DMS153 (cell line): Measurements from ENCODE around the gene FN3KRP.

Experiments
- DNase-seq: peaks from one replicate; lab custom pipeline; 2025; lab: John Stamatoyannopoulos, UW

FN3KRP gene

DNA sequence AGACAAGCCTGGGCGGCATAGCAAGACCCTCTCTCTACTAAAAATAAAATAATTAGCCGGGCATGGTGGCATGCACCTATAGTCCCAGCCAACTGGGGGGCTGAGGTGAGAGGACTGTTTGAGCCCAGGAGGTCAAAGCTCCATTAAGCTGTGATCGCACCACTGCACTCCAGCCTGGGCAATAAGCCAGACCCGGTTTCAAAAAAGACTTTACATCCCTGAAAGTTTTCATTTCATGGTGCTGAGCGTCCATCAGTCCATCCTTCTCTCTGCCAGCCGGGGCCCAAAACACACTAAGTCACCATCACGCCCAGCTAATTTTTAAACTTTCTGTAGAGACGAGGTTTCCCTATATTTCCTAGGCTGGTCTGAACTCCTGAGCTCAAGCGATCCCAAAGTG lies 28.6 kb upstream of the FN3KRP start:
- no peak for DNase-seq

- no peak for DNase-seq
Measured at GRCh38 chr17:82689077-82689476, 27.4 kb upstream of the FN3KRP start.

DNA sequence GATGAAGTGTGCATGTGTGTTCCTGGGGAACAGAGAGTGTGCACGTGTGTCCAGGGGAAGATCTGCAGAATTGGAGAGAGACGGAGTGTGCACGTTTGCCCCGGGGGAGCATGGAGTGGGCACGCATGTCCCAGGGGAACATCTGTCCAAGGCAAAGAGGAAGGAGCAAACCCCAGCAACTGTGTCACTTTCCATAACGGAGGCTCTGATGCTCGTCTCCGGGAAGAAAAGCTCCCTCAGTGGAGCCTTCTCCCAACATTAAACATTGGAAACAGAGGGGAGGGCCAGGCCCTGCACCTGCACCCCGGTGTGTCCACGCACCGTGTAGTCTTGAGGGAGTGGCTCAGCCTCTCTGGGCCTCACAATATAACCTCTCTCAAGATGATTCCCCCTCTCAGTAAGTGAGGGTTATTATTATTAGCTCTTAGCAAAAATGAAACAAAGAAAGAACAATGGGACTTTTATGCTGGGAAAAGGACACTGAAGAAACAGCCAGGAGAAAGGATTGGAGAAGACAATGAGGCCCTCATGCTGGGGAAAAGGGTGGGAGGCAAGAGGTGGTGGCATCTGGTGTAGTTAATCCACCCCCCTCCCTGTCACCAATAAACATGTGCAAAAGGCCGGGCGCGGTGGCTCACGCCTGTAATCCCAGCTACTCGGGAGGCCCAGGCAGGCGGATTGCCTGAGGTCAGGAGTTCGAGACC lies 25.6 kb upstream of the FN3KRP start:
- no peak for DNase-seq

GRCh38 chr17:82691714-82692113 lies 24.8 kb upstream of the FN3KRP start:
- no peak for DNase-seq

DNA sequence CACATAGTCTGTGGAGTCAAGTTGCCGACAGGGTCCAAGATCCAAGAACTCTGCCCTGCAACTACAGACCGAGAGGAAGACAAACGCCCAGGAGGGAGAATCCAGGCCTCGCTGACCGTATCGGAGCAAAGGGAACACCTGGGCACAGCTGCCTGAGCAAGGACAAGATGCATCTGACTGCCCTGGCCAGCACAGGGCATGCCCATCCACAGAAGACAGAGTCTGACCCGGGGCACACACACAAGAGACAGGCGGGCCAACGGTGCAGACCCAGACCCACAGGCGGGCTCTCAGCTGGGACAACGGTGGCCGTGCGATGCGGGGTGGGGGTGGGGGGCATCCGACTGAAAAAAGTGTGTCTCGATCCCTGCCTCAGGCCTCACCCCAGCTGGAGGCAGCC lies 24.2 kb upstream of the FN3KRP start:
- DNase-seq, result no peak

GRCh38 chr17:82693168-82693867 lies 23.2 kb upstream of the FN3KRP start:
- DNase-seq, result no peak

DNA sequence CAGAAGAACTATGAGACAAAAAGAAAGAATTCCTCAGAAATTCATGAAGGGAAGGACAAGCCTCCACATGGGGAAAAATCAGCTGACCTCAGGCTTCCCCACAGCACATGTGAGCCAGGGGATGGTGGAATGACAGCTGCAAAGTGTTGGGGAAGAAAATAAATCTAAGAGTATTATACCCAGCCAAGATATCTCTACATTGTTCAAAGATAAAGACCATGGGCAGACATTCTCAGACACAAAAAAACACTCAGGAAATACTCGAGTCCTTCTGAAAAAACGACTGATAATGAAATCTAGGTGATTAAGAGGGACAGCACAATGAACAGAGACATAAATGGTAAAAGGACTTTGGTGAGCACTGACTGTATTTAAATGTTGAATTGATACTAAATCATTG lies 21.9 kb upstream of the FN3KRP start:
- no peak for DNase-seq

GRCh38 chr17:82696259-82696658 lies 20.2 kb upstream of the FN3KRP start:
- DNase-seq, result no peak

DNA sequence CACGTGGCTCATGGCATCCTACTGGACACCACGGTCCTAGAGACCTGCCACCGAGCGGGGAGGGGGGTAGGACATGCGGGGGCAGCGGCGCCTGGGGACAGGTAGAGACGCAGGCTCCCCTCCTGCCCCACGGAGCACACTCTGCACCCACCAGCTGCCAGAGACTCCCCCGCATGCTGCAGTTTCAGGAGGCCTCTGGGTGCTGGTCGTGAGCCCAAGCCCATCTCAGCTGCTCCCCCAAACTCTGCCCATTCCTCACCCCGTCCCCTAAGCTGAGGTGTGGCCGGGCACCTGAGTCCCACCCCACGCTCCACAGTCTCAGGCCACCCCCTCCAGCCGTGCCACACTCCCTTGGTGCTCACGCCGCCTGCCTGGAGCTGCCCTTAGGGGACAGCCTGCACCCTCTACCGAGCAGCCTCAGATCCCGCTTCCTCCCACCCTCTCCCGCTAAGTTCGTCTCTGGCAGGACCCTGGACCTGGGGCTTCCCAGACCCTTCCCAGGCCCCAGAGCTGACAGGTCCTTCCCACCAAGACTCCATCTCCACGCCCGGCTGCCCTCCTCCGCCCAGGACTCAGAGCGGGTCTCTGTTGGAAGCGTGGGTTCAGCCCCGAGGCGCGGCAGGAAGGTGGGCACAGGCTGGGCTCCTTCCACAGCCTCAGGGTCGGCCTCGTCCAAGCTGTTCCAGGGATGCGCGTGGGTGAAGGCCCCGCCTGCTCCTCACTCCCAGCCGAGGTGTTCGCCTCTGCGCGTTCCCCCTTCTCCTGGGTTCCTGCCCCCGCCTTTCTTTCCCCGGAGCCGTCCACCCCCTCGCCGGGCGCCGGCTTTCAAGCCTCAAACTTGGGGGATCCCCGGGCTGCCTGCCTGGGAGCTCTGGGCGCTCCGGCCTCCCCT lies 19.3 kb upstream of the FN3KRP start:
- no peak for DNase-seq

DNA sequence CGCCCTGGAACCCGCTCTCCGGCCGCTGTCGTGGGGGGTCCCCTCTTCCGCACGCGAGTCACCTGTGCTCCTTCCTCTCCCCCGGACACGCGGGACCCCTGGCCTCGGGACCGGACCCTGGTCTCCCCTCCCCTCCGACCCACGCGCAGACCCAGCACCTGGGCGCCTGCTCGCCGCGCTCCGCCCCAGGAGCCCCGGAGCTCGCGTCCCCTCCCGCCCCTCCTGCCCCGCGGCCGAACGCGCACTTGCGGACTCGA lies 18.8 kb upstream of the FN3KRP start:
- no peak for DNase-seq

DNA sequence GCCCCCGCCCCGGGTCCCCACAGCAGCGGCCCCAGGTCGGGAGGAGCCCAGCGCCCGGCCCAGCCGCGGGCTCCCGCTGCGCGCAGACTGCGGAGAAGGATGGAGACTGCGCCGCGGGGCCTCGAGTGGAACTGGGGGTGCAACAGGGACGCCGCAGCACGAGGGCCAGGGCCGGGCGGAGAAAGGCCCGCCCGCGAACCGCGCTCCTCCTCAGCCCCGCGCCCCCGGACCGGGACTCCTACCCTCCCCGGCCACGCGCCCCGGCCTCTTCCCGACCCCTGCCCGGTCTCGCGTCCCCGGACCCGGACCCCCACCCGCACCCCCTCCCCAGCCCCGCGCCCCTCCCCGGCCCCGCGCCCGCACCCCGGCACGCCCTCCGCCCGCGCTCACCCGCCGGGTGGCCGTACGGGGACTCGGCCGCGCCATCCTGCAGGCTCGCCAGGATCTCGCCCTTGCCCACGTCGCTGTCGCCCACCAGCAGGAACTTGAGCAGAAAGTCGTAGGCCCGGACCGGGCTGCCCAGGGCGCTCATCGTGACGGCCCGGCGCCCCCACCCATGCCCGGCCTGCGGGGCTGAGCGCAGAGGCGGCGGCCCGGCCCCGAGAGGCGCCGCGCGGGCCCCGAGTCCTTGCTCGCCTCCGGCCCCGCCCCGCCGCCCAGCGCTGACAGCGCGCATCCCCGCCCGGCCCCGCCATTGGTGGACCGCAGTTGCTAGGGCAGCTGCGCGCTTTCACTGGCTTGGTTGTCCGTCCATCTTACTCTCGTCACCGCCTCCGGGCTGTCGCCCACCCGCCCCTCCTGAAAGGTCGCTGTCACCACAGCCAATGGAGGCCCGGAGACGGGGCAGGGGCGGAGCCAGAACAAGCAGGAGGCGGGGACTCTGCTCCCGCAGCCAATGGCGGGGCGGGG lies 18.2 kb upstream of the FN3KRP start, which contains the start of gene RAB40B:
TSS of gene RAB40B (minus strand) at position 634 of the 909 bp plus-strand sequence. CDS start at position 532, 102 bp downstream.
- peak; percentile 95 for DNase-seq

DNA sequence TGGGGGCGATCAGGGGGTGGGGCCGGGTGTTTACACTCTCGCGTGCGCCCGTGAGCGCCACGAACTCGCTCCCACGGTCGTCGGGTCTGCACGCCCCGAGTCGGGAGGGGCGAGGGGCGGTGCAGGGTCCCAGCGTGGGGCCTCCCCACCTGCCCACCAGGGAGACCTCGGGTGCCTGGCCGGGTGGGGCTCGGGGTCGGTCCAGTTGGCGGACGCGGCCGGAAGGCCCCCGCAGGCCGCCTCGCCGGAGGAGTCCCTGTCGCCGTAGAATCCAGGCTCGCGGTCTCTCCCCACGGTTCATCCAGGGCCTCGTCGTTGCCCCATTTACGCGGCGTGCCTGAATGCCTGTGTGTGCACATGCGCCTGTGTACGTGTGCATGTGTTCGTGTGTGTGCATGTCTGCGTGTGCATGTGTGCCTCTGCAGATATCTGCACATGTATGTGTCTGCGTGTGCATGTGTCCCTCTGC lies 17.5 kb upstream of the FN3KRP start:
- no peak for DNase-seq

DNA sequence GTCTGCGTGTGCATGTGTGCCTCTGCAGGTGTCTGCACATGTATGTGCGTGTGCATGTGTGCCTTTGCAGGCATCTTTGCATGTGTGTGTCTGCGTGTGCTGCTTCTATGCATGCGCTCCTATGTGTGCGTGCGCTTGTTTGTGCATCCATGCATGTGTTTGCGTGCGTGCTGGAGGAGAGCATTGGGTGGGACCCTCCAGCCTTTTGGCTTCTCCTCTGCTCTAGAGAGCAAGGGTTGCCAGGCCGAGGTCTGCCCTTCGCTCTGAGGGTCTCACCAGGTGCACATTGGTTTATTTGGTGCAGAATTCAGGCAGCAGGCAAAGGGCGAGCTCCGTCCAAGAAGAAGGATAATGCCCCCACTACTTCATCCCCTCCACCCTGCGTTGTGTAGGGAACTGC lies 17.0 kb upstream of the FN3KRP start:
- no peak for DNase-seq

DNA sequence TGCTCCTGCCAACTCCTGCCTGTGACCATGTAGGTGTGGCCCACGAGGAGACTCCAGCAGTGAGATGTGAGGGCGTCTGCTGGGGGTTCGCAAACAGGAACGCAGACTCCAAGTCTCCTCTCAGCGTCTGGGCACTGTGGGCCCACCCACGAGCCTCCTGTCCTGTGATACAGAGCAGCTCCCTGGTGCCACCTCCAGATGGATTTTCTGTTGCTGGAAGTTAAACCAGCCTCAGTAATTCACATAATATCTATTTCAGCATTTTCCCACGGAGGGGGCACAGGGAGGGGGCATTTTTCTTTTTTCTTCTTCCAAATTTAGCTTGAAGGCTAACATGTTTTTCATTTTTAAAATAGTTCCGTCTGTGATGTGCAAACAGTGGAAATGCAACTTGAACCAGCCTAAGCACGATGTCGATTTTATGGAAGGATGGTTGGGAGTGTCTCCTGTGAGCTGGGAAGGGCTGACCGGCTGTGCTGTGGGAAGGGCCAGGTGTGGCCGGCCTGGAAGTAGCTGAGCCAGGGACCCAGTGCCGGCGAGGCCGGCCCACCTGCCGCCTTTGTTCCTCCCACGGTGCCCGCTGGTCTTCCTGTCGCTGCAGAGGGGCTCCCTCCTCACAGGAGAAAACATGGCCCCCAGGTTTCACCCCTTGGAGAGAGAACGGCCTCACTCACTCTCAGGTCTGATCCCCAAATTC lies 14.1 kb upstream of the FN3KRP start:
- DNase-seq, result no peak

DNA sequence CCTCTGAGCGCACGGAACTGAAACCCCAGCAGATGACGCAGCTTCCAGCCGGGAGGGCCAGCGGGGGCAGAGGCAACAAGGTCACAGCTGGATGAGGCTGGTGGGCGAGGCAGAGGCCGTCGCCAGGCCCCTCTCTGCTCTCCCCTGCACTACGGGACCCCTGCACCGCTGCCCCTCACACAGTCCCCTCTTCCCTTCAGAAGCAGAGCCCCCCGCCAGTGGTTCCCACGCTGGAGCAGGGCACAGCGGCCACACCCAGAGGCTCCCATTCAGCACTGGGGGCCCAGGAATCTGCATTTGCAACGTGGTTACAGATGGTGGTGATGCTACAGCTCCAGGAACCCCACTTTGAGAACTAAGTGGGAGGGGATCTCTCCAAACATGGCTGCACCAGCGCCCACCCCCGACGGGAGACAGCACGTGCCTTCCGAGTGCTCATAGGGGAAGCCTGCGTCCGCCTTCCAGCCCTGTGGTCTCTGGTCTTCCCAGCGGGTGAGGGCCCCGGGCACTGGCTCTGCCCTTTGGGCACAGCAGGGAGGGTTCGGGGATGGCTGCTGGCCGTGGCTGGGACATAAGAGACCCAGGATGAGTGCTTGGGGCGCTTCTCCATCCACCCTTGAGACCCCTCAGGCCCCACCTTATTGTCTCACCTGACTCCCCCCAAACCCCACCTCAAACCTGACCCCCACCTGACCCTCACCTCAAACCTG lies 13.3 kb upstream of the FN3KRP start:
- DNase-seq, result no peak

- DNase-seq, result no peak
Measured at GRCh38 chr17:82703935-82704865, 12.3 kb upstream of the FN3KRP start.

DNA sequence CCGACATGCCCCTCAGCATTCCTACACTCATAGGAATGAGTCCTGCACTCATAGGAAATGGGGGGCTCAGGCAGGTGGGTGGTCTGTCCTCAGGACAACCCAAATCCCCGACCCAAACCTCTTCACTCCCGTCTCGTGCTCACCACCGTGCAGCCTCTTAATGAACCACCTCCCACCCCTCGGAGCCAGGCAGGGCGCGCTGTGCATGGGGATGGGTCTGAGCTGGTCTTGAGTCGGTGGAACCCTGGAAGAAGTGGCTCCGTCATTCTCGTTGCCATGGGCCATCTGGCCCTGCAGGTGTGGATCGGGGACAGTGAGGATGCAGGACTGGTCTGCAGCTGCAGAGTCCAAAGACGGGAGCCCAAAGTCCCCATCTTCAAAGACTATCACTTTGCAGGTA lies 11.6 kb upstream of the FN3KRP start:
- DNase-seq, result no peak

DNA sequence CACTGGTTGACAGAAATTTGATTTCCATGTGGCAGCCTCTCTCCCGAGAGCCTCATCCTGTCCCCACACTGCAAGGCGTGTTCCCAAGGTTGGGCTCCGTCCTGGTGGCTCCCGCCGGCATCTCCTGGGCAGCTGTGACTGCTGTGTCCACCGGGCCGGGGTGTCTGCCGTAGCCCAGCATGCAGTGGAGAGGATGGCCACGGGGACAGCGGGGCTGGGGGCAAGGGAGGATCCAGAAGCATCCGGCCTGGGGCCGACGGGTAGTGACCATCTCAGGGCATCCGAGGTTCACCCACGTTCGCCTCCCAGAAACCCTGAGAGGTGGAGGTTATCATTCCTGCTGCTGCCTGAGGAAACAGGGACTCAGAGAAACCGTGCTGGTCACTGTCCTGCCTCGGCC lies 10.8 kb upstream of the FN3KRP start:
- DNase-seq, result no peak

- DNase-seq, result no peak
Measured at GRCh38 chr17:82709024-82709675, 7.4 kb upstream of the FN3KRP start.
